ENCODE results near the gene IMMP2L. TPM values are rescaled to one million over a fixed set of nuclear protein-coding genes. Genes with fewer than 3 reads are reported as not detected.
A peak's percentile ranks its signal among the peaks of the same experiment; 100 is the strongest.
"Not testable (repeated sequence)": the region's sequence is repeated elsewhere in the genome, so short reads cannot be mapped to it uniquely, and the experiment has no call there.

The IMMP2L gene
- total RNA-seq, 1 experiment from 2014 or later = 12.8 TPM

GRCh38 chr7:111505422-111505821 is 56.9 kb downstream of the IMMP2L start:
- H3K36me3 ChIP-seq; H3K9me3 ChIP-seq (replicated peaks); H3K4me1 ChIP-seq; DNase-seq; H3K27me3 ChIP-seq; H3K4me3 ChIP-seq; H3K27ac ChIP-seq: not testable (repeated sequence)

GRCh38 chr7:111501799-111502198 is 60.5 kb downstream of the IMMP2L start:
- not testable (repeated sequence) for H3K27me3 ChIP-seq; DNase-seq; H3K4me3 ChIP-seq; H3K36me3 ChIP-seq; H3K9me3 ChIP-seq (replicated peaks); H3K27ac ChIP-seq; H3K4me1 ChIP-seq

GRCh38 chr7:111499027-111499426 is 63.3 kb downstream of the IMMP2L start:
- Histone ChIP-seq H3K4me1 (no peaks in the 10 kb centered on the region), H3K27ac (no peak overlapping the region), H3K27me3 (no peaks in the 10 kb centered on the region), H3K9me3 (replicated peaks) (no peaks in the 10 kb centered on the region), H3K4me3 (no peak overlapping the region), H3K36me3 (no peaks in the 10 kb centered on the region)
- no peak for DNase-seq

GRCh38 chr7:111498391-111499007 is 63.8 kb downstream of the IMMP2L start:
- no peaks in the 10 kb centered on the region for H3K9me3 ChIP-seq (replicated peaks)
- no peaks in the 10 kb centered on the region for H3K27me3 ChIP-seq
- H3K36me3 ChIP-seq = no peaks in the 10 kb centered on the region
- no peak overlapping the region for H3K4me3 ChIP-seq
- H3K27ac ChIP-seq = no peak overlapping the region
- DNase-seq = no peak
- no peaks in the 10 kb centered on the region for H3K4me1 ChIP-seq

- Histone ChIP-seq H3K9me3 (replicated peaks) (no peaks in the 10 kb centered on the region), H3K4me1 (no peaks in the 10 kb centered on the region), H3K36me3 (no peaks in the 10 kb centered on the region), H3K27me3 (no peaks in the 10 kb centered on the region), H3K27ac (no peak overlapping the region), H3K4me3 (no peak overlapping the region)
- no peak for DNase-seq
Measured at GRCh38 chr7:111495173-111495810, 67.0 kb downstream of the IMMP2L start.

- Histone ChIP-seq H3K27me3 (no peaks in the 10 kb centered on the region), H3K36me3 (no peaks in the 10 kb centered on the region), H3K4me1 (no peaks in the 10 kb centered on the region), H3K4me3 (no peak overlapping the region), H3K27ac (no peak overlapping the region), H3K9me3 (replicated peaks) (no peaks in the 10 kb centered on the region)
- no peak for DNase-seq
Measured at GRCh38 chr7:111492234-111492633, 70.1 kb downstream of the IMMP2L start.

GRCh38 chr7:111486472-111487142 is 75.7 kb downstream of the IMMP2L start:
- H3K9me3 ChIP-seq (replicated peaks) = no peaks in the 10 kb centered on the region
- H3K36me3 ChIP-seq = no peaks in the 10 kb centered on the region
- no peak overlapping the region for H3K27ac ChIP-seq
- H3K27me3 ChIP-seq = no peaks in the 10 kb centered on the region
- H3K4me3 ChIP-seq = no peak overlapping the region
- H3K4me1 ChIP-seq = peaks cover 8% of the 10 kb centered on the region; the same call in 1 of the 2 replicates
- DNase-seq = peak; percentile 24 to 84

- no peaks in the 10 kb centered on the region for H3K27me3 ChIP-seq
- H3K4me1 ChIP-seq = peaks cover 8% of the 10 kb centered on the region; the same call in 1 of the 2 replicates
- no peak overlapping the region for H3K4me3 ChIP-seq
- DNase-seq = no peak
- H3K36me3 ChIP-seq = no peaks in the 10 kb centered on the region
- H3K27ac ChIP-seq = no peak overlapping the region
- H3K9me3 ChIP-seq (replicated peaks) = no peaks in the 10 kb centered on the region
Measured at GRCh38 chr7:111485701-111486380, 76.5 kb downstream of the IMMP2L start.

GRCh38 chr7:111483078-111483477 is 79.2 kb downstream of the IMMP2L start:
- Histone ChIP-seq H3K4me1 (peaks cover 12% of the 10 kb centered on the region), H3K27me3 (no peaks in the 10 kb centered on the region)
- no peak for DNase-seq

GRCh38 chr7:111477462-111478225 is 84.6 kb downstream of the IMMP2L start:
- Histone ChIP-seq H3K27ac (no peak overlapping the region), H3K9me3 (replicated peaks) (peaks cover 8% of the 10 kb centered on the region; the same call in 1 of the 2 replicates), H3K27me3 (no peaks in the 10 kb centered on the region), H3K4me3 (no peak overlapping the region), H3K36me3 (no peaks in the 10 kb centered on the region), H3K4me1 (peaks cover 4% of the 10 kb centered on the region; the same call in 1 of the 2 replicates)
- DNase-seq = no peak

More at GRCh38 chr7:111483078-111483477, 79.2 kb downstream of the IMMP2L start:
- H3K36me3 ChIP-seq = no peaks in the 10 kb centered on the region
- no peak overlapping the region for H3K27ac ChIP-seq
- no peak overlapping the region for H3K4me3 ChIP-seq
- no peaks in the 10 kb centered on the region for H3K9me3 ChIP-seq (replicated peaks)

GRCh38 chr7:111476586-111477293 is 85.6 kb downstream of the IMMP2L start:
- Histone ChIP-seq H3K27ac (no peak overlapping the region), H3K4me3 (no peak overlapping the region), H3K9me3 (replicated peaks) (peaks cover 8% of the 10 kb centered on the region; the same call in 1 of the 2 replicates), H3K4me1 (peaks cover 4% of the 10 kb centered on the region; the same call in 1 of the 2 replicates), H3K27me3 (no peaks in the 10 kb centered on the region), H3K36me3 (no peaks in the 10 kb centered on the region)
- DNase-seq = no peak

GRCh38 chr7:111475959-111476358 is 86.3 kb downstream of the IMMP2L start:
- DNase-seq = no peak
- Histone ChIP-seq H3K36me3 (no peaks in the 10 kb centered on the region), H3K27me3 (no peaks in the 10 kb centered on the region), H3K4me3 (no peak overlapping the region), H3K9me3 (replicated peaks) (peaks cover 11% of the 10 kb centered on the region; the same call in 1 of the 2 replicates), H3K4me1 (peaks cover 4% of the 10 kb centered on the region; the same call in 1 of the 2 replicates), H3K27ac (no peak overlapping the region)

- DNase-seq = no peak
- Histone ChIP-seq H3K36me3 (no peaks in the 10 kb centered on the region), H3K27me3 (no peaks in the 10 kb centered on the region), H3K9me3 (replicated peaks) (peaks cover 14% of the 10 kb centered on the region; the same call in 1 of the 2 replicates), H3K4me3 (no peak overlapping the region), H3K4me1 (peaks cover 4% of the 10 kb centered on the region; the same call in 1 of the 2 replicates), H3K27ac (no peak overlapping the region)
Measured at GRCh38 chr7:111475419-111475748, 86.9 kb downstream of the IMMP2L start.

Measured in SJCRH30 (cell line).